ENCODE results near the gene CENPQ.

The CENPQ gene

DNA sequence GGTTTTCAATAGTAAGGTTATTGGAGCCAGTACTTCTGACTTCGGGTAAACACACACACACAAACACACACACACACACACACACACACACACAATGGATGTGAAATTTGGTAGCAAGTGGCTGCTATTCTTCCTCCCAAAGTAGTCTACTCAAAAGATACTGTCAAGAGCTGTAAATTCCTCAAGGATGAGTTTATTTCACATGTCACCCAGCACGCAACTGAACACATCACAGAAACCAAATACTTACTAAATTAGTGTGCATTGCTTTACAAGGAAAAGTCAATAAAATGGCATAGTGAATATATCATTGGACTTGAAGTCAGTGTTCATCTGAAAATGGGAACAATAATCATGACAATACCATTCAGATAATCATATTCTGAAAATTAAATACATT, 33.0 kb upstream of the CENPQ start:
- TF ChIP-seq, protein P1, sequence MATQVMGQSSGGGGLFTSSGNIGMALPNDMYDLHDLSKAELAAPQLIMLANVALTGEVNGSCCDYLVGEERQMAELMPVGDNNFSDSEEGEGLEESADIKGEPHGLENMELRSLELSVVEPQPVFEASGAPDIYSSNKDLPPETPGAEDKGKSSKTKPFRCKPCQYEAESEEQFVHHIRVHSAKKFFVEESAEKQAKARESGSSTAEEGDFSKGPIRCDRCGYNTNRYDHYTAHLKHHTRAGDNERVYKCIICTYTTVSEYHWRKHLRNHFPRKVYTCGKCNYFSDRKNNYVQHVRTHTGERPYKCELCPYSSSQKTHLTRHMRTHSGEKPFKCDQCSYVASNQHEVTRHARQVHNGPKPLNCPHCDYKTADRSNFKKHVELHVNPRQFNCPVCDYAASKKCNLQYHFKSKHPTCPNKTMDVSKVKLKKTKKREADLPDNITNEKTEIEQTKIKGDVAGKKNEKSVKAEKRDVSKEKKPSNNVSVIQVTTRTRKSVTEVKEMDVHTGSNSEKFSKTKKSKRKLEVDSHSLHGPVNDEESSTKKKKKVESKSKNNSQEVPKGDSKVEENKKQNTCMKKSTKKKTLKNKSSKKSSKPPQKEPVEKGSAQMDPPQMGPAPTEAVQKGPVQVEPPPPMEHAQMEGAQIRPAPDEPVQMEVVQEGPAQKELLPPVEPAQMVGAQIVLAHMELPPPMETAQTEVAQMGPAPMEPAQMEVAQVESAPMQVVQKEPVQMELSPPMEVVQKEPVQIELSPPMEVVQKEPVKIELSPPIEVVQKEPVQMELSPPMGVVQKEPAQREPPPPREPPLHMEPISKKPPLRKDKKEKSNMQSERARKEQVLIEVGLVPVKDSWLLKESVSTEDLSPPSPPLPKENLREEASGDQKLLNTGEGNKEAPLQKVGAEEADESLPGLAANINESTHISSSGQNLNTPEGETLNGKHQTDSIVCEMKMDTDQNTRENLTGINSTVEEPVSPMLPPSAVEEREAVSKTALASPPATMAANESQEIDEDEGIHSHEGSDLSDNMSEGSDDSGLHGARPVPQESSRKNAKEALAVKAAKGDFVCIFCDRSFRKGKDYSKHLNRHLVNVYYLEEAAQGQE (IDR thresholded peaks at IDR 0.05; ENCODE audit: insufficient read depth in 1 of 2, low read depth in 2 of 2, low read length in 2 of 2): no peak
- TF ChIP-seq POLR2AphosphoS5 (IDR thresholded peaks at IDR 0.05; ENCODE audit: low read depth, low read length): no peak
- no peak for TF ChIP-seq FOXP2 (optimal IDR thresholded peaks at IDR 0.05; ENCODE audit: borderline replicate concordance, extremely low read depth, extremely low read length, insufficient read depth)
- no peak for TF ChIP-seq TAF1 (IDR thresholded peaks at IDR 0.05; ENCODE audit: borderline replicate concordance, insufficient read depth, low read length)
- no peak for TF ChIP-seq SIN3A (IDR thresholded peaks at IDR 0.05; ENCODE audit: borderline replicate concordance, insufficient read depth, low read length)

DNA sequence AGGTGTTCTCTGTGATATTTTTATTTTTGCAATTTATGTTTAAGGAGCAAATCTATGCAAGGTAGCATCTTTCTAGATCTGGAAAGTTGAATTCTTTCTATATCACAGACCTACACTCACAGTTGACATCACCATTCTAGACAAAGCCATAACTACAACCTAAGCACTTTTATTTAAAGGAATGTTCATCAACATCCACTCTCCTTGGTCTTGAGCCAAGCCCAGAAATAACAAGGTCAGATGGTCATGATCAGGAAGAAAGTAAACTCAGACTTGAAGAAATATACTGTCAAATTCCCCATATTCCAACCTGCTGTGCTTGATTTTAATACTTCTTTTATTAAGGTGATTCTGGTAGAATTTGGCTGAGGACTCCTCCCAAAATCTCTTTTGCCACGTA, 32.3 kb upstream of the CENPQ start:
- TF ChIP-seq, protein P1 (IDR thresholded peaks at IDR 0.05; ENCODE audit: insufficient read depth in 1 of 2, low read depth in 2 of 2, low read length in 2 of 2): no peak
- TF ChIP-seq SIN3A (IDR thresholded peaks at IDR 0.05; ENCODE audit: borderline replicate concordance, insufficient read depth, low read length): no peak
- no peak for TF ChIP-seq POLR2AphosphoS5 (IDR thresholded peaks at IDR 0.05; ENCODE audit: low read depth, low read length)
- no peak for TF ChIP-seq TAF1 (IDR thresholded peaks at IDR 0.05; ENCODE audit: borderline replicate concordance, insufficient read depth, low read length)
- TF ChIP-seq FOXP2 (optimal IDR thresholded peaks at IDR 0.05; ENCODE audit: borderline replicate concordance, extremely low read depth, extremely low read length, insufficient read depth): no peak

- TF ChIP-seq, protein P1 (IDR thresholded peaks at IDR 0.05; ENCODE audit: insufficient read depth in 1 of 2, low read depth in 2 of 2, low read length in 2 of 2): no peak
- TF ChIP-seq FOXP2 (optimal IDR thresholded peaks at IDR 0.05; ENCODE audit: borderline replicate concordance, extremely low read depth, extremely low read length, insufficient read depth) (no peak), TAF1 (IDR thresholded peaks at IDR 0.05; ENCODE audit: borderline replicate concordance, insufficient read depth, low read length) (no peak), SIN3A (IDR thresholded peaks at IDR 0.05; ENCODE audit: borderline replicate concordance, insufficient read depth, low read length) (no peak), POLR2AphosphoS5 (IDR thresholded peaks at IDR 0.05; ENCODE audit: low read depth, low read length) (no peak)
Observed at GRCh38 chr6:49453221-49453620, 9.9 kb upstream of the CENPQ start.

DNA sequence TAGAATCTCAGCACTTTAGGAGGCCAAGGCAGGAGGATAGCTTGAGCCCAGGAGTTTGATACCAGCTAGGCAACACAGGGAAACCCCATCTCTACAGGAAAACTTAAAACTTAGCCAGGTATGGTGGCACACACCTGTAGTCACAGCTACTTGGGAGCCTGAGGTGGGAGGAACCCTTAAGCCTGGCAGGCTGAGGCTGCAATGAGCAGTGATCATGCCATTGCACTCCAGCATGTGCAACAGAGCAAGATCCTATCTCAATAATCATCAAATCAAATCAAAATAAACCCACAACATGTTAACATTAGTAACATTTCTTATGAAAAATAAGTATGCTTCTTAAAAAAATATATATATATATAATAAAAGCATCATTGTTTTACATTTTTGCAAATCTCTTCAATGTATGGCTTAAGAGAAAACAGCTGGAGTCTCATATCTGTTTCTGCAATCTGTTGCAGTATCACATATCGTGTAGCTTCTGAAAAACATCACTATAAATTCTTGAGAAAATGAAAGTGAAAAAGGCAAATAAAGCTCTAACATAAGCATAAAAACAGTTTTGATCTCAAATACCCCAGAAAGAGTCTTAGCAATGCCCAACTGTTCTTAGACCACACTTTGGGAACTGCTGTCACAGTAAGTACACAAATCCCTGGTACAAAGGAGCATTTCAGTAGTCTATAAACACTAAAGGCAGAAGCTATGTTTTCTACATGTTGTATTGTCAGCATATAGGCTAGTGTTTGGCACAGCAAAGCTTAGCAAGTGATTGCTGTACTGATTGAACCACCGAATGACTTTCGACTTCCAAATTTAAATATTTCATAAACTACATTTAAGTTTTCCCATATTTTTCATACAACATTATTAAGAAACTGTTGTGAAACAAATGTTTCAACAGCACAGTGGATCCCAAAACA, 8.1 kb upstream of the CENPQ start:
- TF ChIP-seq FOXP2 (optimal IDR thresholded peaks at IDR 0.05; ENCODE audit: borderline replicate concordance, extremely low read depth, extremely low read length, insufficient read depth): no peak
- TF ChIP-seq, protein P1 (IDR thresholded peaks at IDR 0.05; ENCODE audit: insufficient read depth in 1 of 2, low read depth in 2 of 2, low read length in 2 of 2): no peak
- no peak for TF ChIP-seq POLR2AphosphoS5 (IDR thresholded peaks at IDR 0.05; ENCODE audit: low read depth, low read length)
- no peak for TF ChIP-seq SIN3A (IDR thresholded peaks at IDR 0.05; ENCODE audit: borderline replicate concordance, insufficient read depth, low read length)
- no peak for TF ChIP-seq TAF1 (IDR thresholded peaks at IDR 0.05; ENCODE audit: borderline replicate concordance, insufficient read depth, low read length)

All from PFSK-1 (cell line).